Adipocyte (in vitro differentiated cells): ENCODE data around the gene CSN3.

ENCODE experiments used
- DNase-seq: peaks from one replicate; pipeline ENCODE4 v3.0.0-alpha.2; 2015; ENCODE audit warnings: low read depth
- H3K27me3 ChIP-seq: replicated peaks from 2 replicates; pipeline ENCODE4 v1.7.0; 2013; ENCODE audit warnings: mild to moderate bottlenecking, low read length, moderate library complexity; ENCODE audit not compliant: control insufficient read depth, insufficient read depth
- H3K36me3 ChIP-seq: 2 replicates; pipeline ENCODE4 v1.7.0; 2013; ENCODE audit warnings: low read length, mild to moderate bottlenecking, moderate library complexity; ENCODE audit not compliant: control insufficient read depth, insufficient read depth, severe bottlenecking
- H3K4me1 ChIP-seq: 2 replicates; pipeline ENCODE4 v1.7.0; 2013; ENCODE audit warnings: mild to moderate bottlenecking, low read length, moderate library complexity; ENCODE audit not compliant: control insufficient read depth, insufficient read depth
- H3K4me3 ChIP-seq: 2 replicates; pipeline ENCODE4 v1.7.0; 2013; ENCODE audit warnings: mild to moderate bottlenecking, low read length, moderate library complexity
- H3K9ac ChIP-seq: 2 replicates; pipeline ENCODE4 v1.7.0; 2013; ENCODE audit warnings: mild to moderate bottlenecking, low read length, moderate library complexity
- H3K9me3 ChIP-seq: 2 replicates; pipeline ENCODE4 v1.7.0; 2013; ENCODE audit warnings: mild to moderate bottlenecking, low read length, moderate library complexity; ENCODE audit not compliant: control insufficient read depth

The CSN3 gene

DNA sequence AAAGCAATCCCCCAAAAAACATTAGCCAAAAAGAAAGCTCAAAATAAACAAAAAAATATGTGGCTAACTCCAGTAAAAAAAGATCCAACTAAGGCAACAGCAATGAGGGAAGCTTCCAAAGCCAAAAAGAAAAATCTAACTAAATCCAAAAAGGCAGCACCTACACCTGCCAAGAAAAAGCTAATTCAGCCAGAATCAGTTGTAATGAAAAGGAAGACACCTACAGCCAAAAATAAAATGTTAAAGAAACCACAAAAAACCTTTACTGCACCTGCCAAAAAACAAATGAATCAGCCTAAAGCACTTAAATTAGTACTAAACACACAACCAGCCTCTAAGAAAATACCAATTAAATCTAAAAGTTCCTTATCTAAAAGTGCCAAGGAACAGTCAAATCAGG, 55.2 kb downstream of the CSN3 start:
- H3K4me3 ChIP-seq: no peak overlapping the region
- no peaks in the 10 kb centered on the region for H3K4me1 ChIP-seq

GRCh38 chr4:70298051-70298450, 55.7 kb downstream of the CSN3 start:
- Histone ChIP-seq H3K4me3 (no peak overlapping the region), H3K27me3 (no peaks in the 10 kb centered on the region), H3K4me1 (no peaks in the 10 kb centered on the region), H3K9me3 (no peaks in the 10 kb centered on the region), H3K36me3 (no peaks in the 10 kb centered on the region), H3K9ac (no peak overlapping the region)
- DNase-seq: no peak

More for the DNA sequence above, 55.2 kb downstream of the CSN3 start:
- no peak for DNase-seq
- Histone ChIP-seq H3K27me3 (no peaks in the 10 kb centered on the region), H3K9me3 (no peaks in the 10 kb centered on the region), H3K9ac (no peak overlapping the region), H3K36me3 (no peaks in the 10 kb centered on the region)

GRCh38 chr4:70299643-70300042, 57.2 kb downstream of the CSN3 start:
- DNase-seq: no peak
- Histone ChIP-seq H3K4me3 (no peak overlapping the region), H3K27me3 (no peaks in the 10 kb centered on the region), H3K36me3 (no peaks in the 10 kb centered on the region), H3K9me3 (no peaks in the 10 kb centered on the region), H3K9ac (no peak overlapping the region), H3K4me1 (no peaks in the 10 kb centered on the region)

GRCh38 chr4:70300215-70300614, 57.8 kb downstream of the CSN3 start:
- no peak overlapping the region for H3K4me3 ChIP-seq
- H3K36me3 ChIP-seq: no peaks in the 10 kb centered on the region
- H3K9me3 ChIP-seq: no peaks in the 10 kb centered on the region
- H3K9ac ChIP-seq: no peak overlapping the region
- no peaks in the 10 kb centered on the region for H3K27me3 ChIP-seq
- DNase-seq: no peak
- H3K4me1 ChIP-seq: no peaks in the 10 kb centered on the region
